Esophagus squamous epithelium (tissue), 5 donors: ENCODE data around the gene TBC1D22B. TPM values are rescaled to one million over a fixed set of nuclear protein-coding genes. Genes with fewer than 3 reads are reported as not detected.

Source experiments
- DNase-seq: peaks from one replicate; lab custom pipeline; 2025; lab: John Stamatoyannopoulos, UW
- H3K27ac ChIP-seq, 4 donors: fragments of 200-600 bp; sonication (generic); one replicate each; pipeline ENCODE4 v1.5.1; 2016 to 2019; ENCODE audit warnings: mild to moderate bottlenecking in 1 of 4
- H3K27me3 ChIP-seq, 4 donors: fragments of 200-600 bp; sonication (generic); 1 replicate in 3 of 4; 2 replicates in 1 of 4; pipeline versions ENCODE4 v1.5.1 to v1.6.0; 2017 to 2021; ENCODE audit warnings: antibody characterized with exemption in 1 of 4
- H3K36me3 ChIP-seq, 3 donors: fragments of 200-600 bp; sonication (generic); one replicate each; pipeline ENCODE4 v1.5.1; 2016 to 2019
- H3K4me1 ChIP-seq, 3 donors: fragments of 200-600 bp; sonication (generic); one replicate each; pipeline ENCODE4 v1.5.1; 2017 to 2019
- H3K4me3 ChIP-seq, 4 donors: fragments of 200-600 bp; sonication (generic); 1 replicate in 3 of 4; 2 replicates in 1 of 4; pipeline ENCODE4 v1.5.1; 2016 to 2019; ENCODE audit warnings: mild to moderate bottlenecking in 2 of 4, moderate library complexity in 1 of 4
- H3K9me3 ChIP-seq, 3 donors: fragments of 200-600 bp; sonication (generic); one replicate each; pipeline ENCODE4 v1.5.1; 2016 to 2019
- CTCF ChIP-seq, 6 experiments: fragments of 450-650 bp in 4 of 6; fragments of 200-600 bp in 2 of 6; sonication (generic) in 2 of 6; IDR thresholded peaks; one replicate each; pipeline ENCODE4 v1.5.1; 2016 to 2019; ENCODE audit warnings: antibody characterized with exemption in 6 of 6, mild to moderate bottlenecking in 4 of 6, moderate library complexity in 4 of 6
- POLR2A ChIP-seq, 4 donors: fragments of 450-650 bp; IDR thresholded peaks; one replicate each; pipeline ENCODE4 v1.6.1; 2017; ENCODE audit warnings: antibody characterized with exemption in 4 of 4, mild to moderate bottlenecking in 4 of 4, moderate library complexity in 3 of 4
- WGBS, 2 donors: methylation state at CpG; one replicate each; pipeline ENCODE4 v1.1.5; 2018; 5-methylcytosine and 5-hydroxymethylcytosine counted together
- intact Hi-C: fragments of 100-400 bp; cut with DNase I; formaldehyde crosslinking; loops from one replicate; pipeline ENCODE4 v1.15.0; 2022
- total RNA-seq, 4 donors: library from RNA; depleted of rRNA; stranded (reverse); fragments of >200 nt; gene quantifications; one replicate each; pipeline ENCODE4 v1.1.0, GENCODE V29; 2016
- donor health status: DM: yes; HTN: yes; CAD: no.

TBC1D22B gene
- total RNA-seq, 4 donors from 2014 or later, result 8.7 to 13.2 (median 10.4) TPM

- H3K9me3 ChIP-seq, result no peaks in the 10 kb centered on the region
- H3K4me3 ChIP-seq, result no peak overlapping the region
- 25 to 29% methylated on average over 1 of the region's 1 CpG for WGBS, 2 donors
- H3K4me1 ChIP-seq, result peaks cover 0 to 18% (median 4%) of the 10 kb centered on the region in 3 donors
- intact Hi-C loops, result no loop called here
- H3K36me3 ChIP-seq, result peaks cover 0 to 71% (median 12%) of the 10 kb centered on the region in 3 donors
- TF ChIP-seq POLR2A (IDR thresholded peaks at IDR 0.05) (no peak), CTCF (IDR thresholded peaks at IDR 0.05) (no peak)
- no peaks in the 10 kb centered on the region for H3K27me3 ChIP-seq
- DNase-seq, result no peak
- no peak overlapping the region for H3K27ac ChIP-seq
Observed at GRCh38 chr6:37369321-37370201, 112.0 kb downstream of the TBC1D22B start.

GRCh38 chr6:37371154-37372083, 113.8 kb downstream of the TBC1D22B start:
- Histone ChIP-seq H3K4me1 (peaks cover 3 to 34% (median 9%) of the 10 kb centered on the region in 3 donors), H3K27ac (no peak overlapping the region), H3K27me3 (no peaks in the 10 kb centered on the region), H3K4me3 (no peak overlapping the region), H3K36me3 (peaks cover 0 to 84% (median 12%) of the 10 kb centered on the region in 3 donors), H3K9me3 (no peaks in the 10 kb centered on the region)
- no peak for TF ChIP-seq CTCF (IDR thresholded peaks at IDR 0.05)
- no peak for TF ChIP-seq POLR2A (IDR thresholded peaks at IDR 0.05)
- WGBS, 2 donors, result 74 to 80% methylated on average over 4 of the region's 4 CpGs
- intact Hi-C loops, result no loop called here
- no peak for DNase-seq

- intact Hi-C loops, result no loop called here
- peaks cover 0 to 90% (median 12%) of the 10 kb centered on the region in 3 donors for H3K36me3 ChIP-seq
Observed at GRCh38 chr6:37372116-37372515, 114.5 kb downstream of the TBC1D22B start.

GRCh38 chr6:37373822-37374471, 116.4 kb downstream of the TBC1D22B start:
- WGBS, 2 donors, result 55 to 75% methylated on average over 1 of the region's 1 CpG
- no peak for DNase-seq
- intact Hi-C loops, result no loop called here
- peaks cover 0 to 90% (median 8%) of the 10 kb centered on the region in 3 donors for H3K36me3 ChIP-seq
- H3K27me3 ChIP-seq, result no peaks in the 10 kb centered on the region
- TF ChIP-seq CTCF (IDR thresholded peaks at IDR 0.05), result no peak
- no peak for TF ChIP-seq POLR2A (IDR thresholded peaks at IDR 0.05)
- no peaks in the 10 kb centered on the region for H3K9me3 ChIP-seq
- peaks cover 3 to 34% (median 9%) of the 10 kb centered on the region in 3 donors for H3K4me1 ChIP-seq
- H3K27ac ChIP-seq, result peak overlapping the region in 3 of 4 donors; percentile 3 to 59 (median 31)
- H3K4me3 ChIP-seq, result no peak overlapping the region

More at GRCh38 chr6:37372116-37372515, 114.5 kb downstream of the TBC1D22B start:
- H3K9me3 ChIP-seq, result no peaks in the 10 kb centered on the region
- H3K4me1 ChIP-seq, result peaks cover 3 to 34% (median 9%) of the 10 kb centered on the region in 3 donors
- H3K27me3 ChIP-seq, result no peaks in the 10 kb centered on the region
- WGBS, 2 donors, result 78% methylated on average over 1 of the region's 1 CpG
- no peak for DNase-seq
- H3K4me3 ChIP-seq, result no peak overlapping the region
- H3K27ac ChIP-seq, result no peak overlapping the region
- no peak for TF ChIP-seq CTCF (IDR thresholded peaks at IDR 0.05)
- no peak for TF ChIP-seq POLR2A (IDR thresholded peaks at IDR 0.05)
